ENCODE measurements around the gene PIEZO1.

PIEZO1 gene

GRCh38 chr16:88754109-88754911, 30.7 kb downstream of the PIEZO1 start:
- no peak for DNase-seq (ENCODE audit: low spot score)

GRCh38 chr16:88753602-88754001, 31.4 kb downstream of the PIEZO1 start:
- DNase-seq (ENCODE audit: low spot score): no peak

GRCh38 chr16:88753191-88753590, 31.8 kb downstream of the PIEZO1 start:
- no peak for DNase-seq (ENCODE audit: low spot score)

GRCh38 chr16:88752386-88753002, 32.5 kb downstream of the PIEZO1 start:
- no peak for DNase-seq (ENCODE audit: low spot score)

- no peak for DNase-seq (ENCODE audit: low spot score)
Observed at GRCh38 chr16:88750854-88751253, 34.2 kb downstream of the PIEZO1 start.

- DNase-seq (ENCODE audit: low spot score): no peak
Observed at GRCh38 chr16:88749358-88749757, 35.7 kb downstream of the PIEZO1 start.

GRCh38 chr16:88748364-88748763, 36.7 kb downstream of the PIEZO1 start:
- no peak for DNase-seq (ENCODE audit: low spot score)

GRCh38 chr16:88747588-88748301, 37.3 kb downstream of the PIEZO1 start:
- no peak for DNase-seq (ENCODE audit: low spot score)

GRCh38 chr16:88746506-88746905, 38.5 kb downstream of the PIEZO1 start:
- peak; percentile 82 for DNase-seq (ENCODE audit: low spot score)

GRCh38 chr16:88744577-88745521, 40.2 kb downstream of the PIEZO1 start:
- no peak for DNase-seq (ENCODE audit: low spot score)

GRCh38 chr16:88743693-88744576, 41.1 kb downstream of the PIEZO1 start:
- DNase-seq (ENCODE audit: low spot score): no peak

- DNase-seq (ENCODE audit: low spot score): no peak
Observed at GRCh38 chr16:88742896-88743605, 42.0 kb downstream of the PIEZO1 start.

- DNase-seq (ENCODE audit: low spot score): no peak
Observed at GRCh38 chr16:88741368-88741767, 43.7 kb downstream of the PIEZO1 start.

GRCh38 chr16:88740727-88741055, 44.3 kb downstream of the PIEZO1 start:
- no peak for DNase-seq (ENCODE audit: low spot score)

GRCh38 chr16:88739977-88740726, 44.9 kb downstream of the PIEZO1 start:
- no peak for DNase-seq (ENCODE audit: low spot score)

GRCh38 chr16:88739139-88739976, 45.7 kb downstream of the PIEZO1 start:
- DNase-seq (ENCODE audit: low spot score): no peak

GRCh38 chr16:88738151-88739084, 46.6 kb downstream of the PIEZO1 start:
- DNase-seq (ENCODE audit: low spot score): no peak

Data from left forelimb (tissue), 1 donor.